Measurements from ENCODE around the gene HACL1. TPM values are rescaled to one million over a fixed set of nuclear protein-coding genes. Genes with fewer than 3 reads are reported as not detected.

The HACL1 gene
- total and polyA plus RNA-seq, 2 donors (not counting 3 experiments of a cell fraction or from before 2014, with no cell fraction given) = 16.5 to 27.4 TPM

DNA sequence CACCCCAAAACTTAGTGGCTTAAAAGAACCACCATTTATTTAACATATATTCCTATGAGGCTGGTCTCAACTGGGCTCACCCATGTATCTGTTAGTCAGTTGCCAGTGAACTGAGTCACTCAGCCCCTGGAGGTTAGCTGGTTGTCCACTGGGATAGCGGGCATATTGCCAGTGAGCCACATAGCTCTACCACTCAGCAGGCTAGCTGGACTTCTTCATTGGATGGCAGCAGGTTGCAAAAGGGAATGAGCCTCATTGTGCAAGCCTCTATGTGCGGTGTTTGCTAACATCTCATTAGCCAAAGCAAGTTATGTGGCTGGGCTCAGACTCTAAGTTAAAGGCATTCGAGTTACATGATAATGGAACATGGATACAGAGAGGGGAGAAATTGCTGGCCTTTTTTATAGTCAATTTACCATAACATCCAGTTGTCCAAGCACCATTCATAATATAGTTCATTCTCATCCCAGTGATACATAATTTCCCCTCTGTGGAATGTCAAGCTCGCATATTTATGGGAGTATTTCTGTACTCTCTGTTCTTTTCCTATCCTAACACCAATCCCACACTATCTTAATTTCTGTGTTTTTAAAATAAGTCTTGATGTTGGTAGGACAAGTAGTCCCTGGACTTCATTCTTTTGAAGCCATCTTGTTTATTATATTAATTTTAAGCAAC lies 8.9 kb upstream of the HACL1 start:
- H3K27ac ChIP-seq (ENCODE audit: insufficient read depth, low read depth, low read length) = no peak overlapping the region
- no peak overlapping the region for H3K4me2 ChIP-seq (ENCODE audit: insufficient read depth, low read length)
- no TSS peak for BruUV-seq (replicated peaks)
- H3K4me1 ChIP-seq (ENCODE audit: control insufficient read depth, extremely low read depth, insufficient read depth, low read length) = peaks cover 25% of the 10 kb centered on the region
- intact Hi-C loops (cut with micrococcal nuclease) (no loop called here), dilution Hi-C loops (cut with MboI; ENCODE audit: extremely low pct_ligation_motif_present, low sequenced_read_pairs) (no loop called here)
- no peaks in the 10 kb centered on the region for H3K9me1 ChIP-seq (replicated peaks; ENCODE audit: control insufficient read depth, extremely low read depth, insufficient read depth, low read length)
- H3K27me3 ChIP-seq (ENCODE audit: control insufficient read depth in 2 of 2, insufficient read depth in 2 of 2, low read length in 2 of 2) = no peaks in the 10 kb centered on the region
- ChIA-PET POLR2A (no interaction called here), CTCF (interaction anchor here (0.5 to 0.9 kb wide), 2 partner anchors 73 to 200 kb away, joined by 3 read pairs; no protein-coding TSS in a partner anchor)
- H3K9ac ChIP-seq (replicated peaks; ENCODE audit: extremely low read depth, insufficient read depth, low read length) = no peak overlapping the region
- H3K79me2 ChIP-seq (ENCODE audit: control insufficient read depth, insufficient read depth, low read length) = no peaks in the 10 kb centered on the region
- no peak overlapping the region for H3K4me3 ChIP-seq (replicated peaks in 1 of 3; ENCODE audit: insufficient read depth in 1 of 3, low read depth in 1 of 3, low read length in 3 of 3)
- DNase-seq (ENCODE audit: low read depth, low spot score) (no peak), FAIRE-seq (no peak)
- no peak overlapping the region for H2AFZ ChIP-seq (ENCODE audit: low read depth, low read length)
- TF ChIP-seq POLR2AphosphoS5 (IDR thresholded peaks at IDR 0.05; ENCODE audit: insufficient read depth, low read depth, low read length) (no peak), JUN (IDR thresholded peaks at IDR 0.05; ENCODE audit: borderline replicate concordance, insufficient read depth, insufficient read length, low read depth) (no peak), POLR2A (IDR thresholded peaks at IDR 0.05; ENCODE audit: low read depth, low read length) (no peak), EZH2 (IDR thresholded peaks at IDR 0.05; ENCODE audit: borderline replicate concordance, low read depth, low read length, severe bottlenecking) (no peak), GATA2 (IDR thresholded peaks at IDR 0.05; ENCODE audit: insufficient read depth, insufficient read length, low read depth, low read length) (no peak), FOS (IDR thresholded peaks at IDR 0.05; ENCODE audit: borderline replicate concordance, insufficient read depth, low read length) (no peak), MYC (IDR thresholded peaks at IDR 0.05; ENCODE audit: low read depth, low read length) (no peak)
- TF ChIP-seq, protein P1, sequence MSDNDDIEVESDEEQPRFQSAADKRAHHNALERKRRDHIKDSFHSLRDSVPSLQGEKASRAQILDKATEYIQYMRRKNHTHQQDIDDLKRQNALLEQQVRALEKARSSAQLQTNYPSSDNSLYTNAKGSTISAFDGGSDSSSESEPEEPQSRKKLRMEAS (IDR thresholded peaks at IDR 0.05; ENCODE audit: insufficient read depth, insufficient read length) = no peak
- TF ChIP-seq, protein P2, sequence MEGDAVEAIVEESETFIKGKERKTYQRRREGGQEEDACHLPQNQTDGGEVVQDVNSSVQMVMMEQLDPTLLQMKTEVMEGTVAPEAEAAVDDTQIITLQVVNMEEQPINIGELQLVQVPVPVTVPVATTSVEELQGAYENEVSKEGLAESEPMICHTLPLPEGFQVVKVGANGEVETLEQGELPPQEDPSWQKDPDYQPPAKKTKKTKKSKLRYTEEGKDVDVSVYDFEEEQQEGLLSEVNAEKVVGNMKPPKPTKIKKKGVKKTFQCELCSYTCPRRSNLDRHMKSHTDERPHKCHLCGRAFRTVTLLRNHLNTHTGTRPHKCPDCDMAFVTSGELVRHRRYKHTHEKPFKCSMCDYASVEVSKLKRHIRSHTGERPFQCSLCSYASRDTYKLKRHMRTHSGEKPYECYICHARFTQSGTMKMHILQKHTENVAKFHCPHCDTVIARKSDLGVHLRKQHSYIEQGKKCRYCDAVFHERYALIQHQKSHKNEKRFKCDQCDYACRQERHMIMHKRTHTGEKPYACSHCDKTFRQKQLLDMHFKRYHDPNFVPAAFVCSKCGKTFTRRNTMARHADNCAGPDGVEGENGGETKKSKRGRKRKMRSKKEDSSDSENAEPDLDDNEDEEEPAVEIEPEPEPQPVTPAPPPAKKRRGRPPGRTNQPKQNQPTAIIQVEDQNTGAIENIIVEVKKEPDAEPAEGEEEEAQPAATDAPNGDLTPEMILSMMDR (IDR thresholded peaks at IDR 0.05; ENCODE audit: extremely low read depth in 1 of 2, insufficient read depth in 1 of 2, low read depth in 1 of 2, low read length in 2 of 2) = no peak
- no peaks in the 10 kb centered on the region for H4K20me1 ChIP-seq (replicated peaks; ENCODE audit: control insufficient read depth, extremely low read depth, insufficient read depth, low read length)
- H3K9me3 ChIP-seq (replicated peaks; ENCODE audit: control insufficient read depth, insufficient read depth, low read length) = no peaks in the 10 kb centered on the region
- H3K36me3 ChIP-seq (ENCODE audit: control insufficient read depth in 2 of 2, extremely low read depth in 1 of 2, insufficient read depth in 2 of 2, low read length in 2 of 2) = no peaks in the 10 kb centered on the region
